CD4-positive, alpha-beta T cell (primary cell): ENCODE results near the gene RSPH10B. TPM values are rescaled to one million over a fixed set of nuclear protein-coding genes. Genes with fewer than 3 reads are reported as not detected.
"Not testable (repeated sequence)": the region's sequence is repeated elsewhere in the genome, so short reads cannot be mapped to it uniquely, and the experiment has no call there.

Source experiments
- ATAC-seq: fragments of 200-7000 bp; cut with Tn5 transposase; one replicate; pipeline ENCODE4 v1.10.0; 2022; ENCODE audit warnings: mild to moderate bottlenecking; ENCODE audit not compliant: poor library complexity
- CTCF ChIA-PET: fragments of 350-600 bp; sonication (Branson Sonifier 250); formaldehyde crosslinking; loops from one replicate; lab custom pipeline; 2021; ENCODE audit warnings: antibody characterized with exemption, inconsistent platforms; lab: Charles Lee
- POLR2A ChIA-PET: fragments of 350-600 bp; sonication (Branson Sonifier 250); formaldehyde crosslinking; loops from one replicate; lab custom pipeline; 2021; ENCODE audit warnings: antibody characterized with exemption, inconsistent platforms; lab: Charles Lee
- DNase-seq, 14 experiments: peaks; one replicate each; pipeline ENCODE4 v3.0.0-alpha.2; 2013 to 2020; ENCODE audit warnings: mixed read lengths in 2 of 14
- H3K27ac ChIP-seq, 2 donors: one replicate each; pipeline versions ENCODE4 v1.5.1 to v1.7.0; 2013; ENCODE audit warnings: low read length in 2 of 2, low read depth in 1 of 2, mild to moderate bottlenecking in 1 of 2
- H3K27me3 ChIP-seq, 2 experiments: 1 replicate in 1 of 2; 2 replicates in 1 of 2; pipeline versions ENCODE4 v1.6.1 to v1.7.0; 2013; ENCODE audit warnings: low read length in 2 of 2, control low read depth in 1 of 2, mild to moderate bottlenecking in 1 of 2, moderate library complexity in 1 of 2; ENCODE audit not compliant: insufficient read depth in 2 of 2, control insufficient read depth in 1 of 2
- H3K36me3 ChIP-seq: one replicate; pipeline ENCODE4 v1.6.1; 2013; ENCODE audit warnings: low read length, control low read depth; ENCODE audit not compliant: insufficient read depth
- H3K4me1 ChIP-seq: one replicate; pipeline ENCODE4 v1.6.1; 2013; ENCODE audit warnings: low read length, control low read depth; ENCODE audit not compliant: insufficient read depth
- H3K4me3 ChIP-seq: one replicate; pipeline ENCODE4 v1.5.1; 2013; ENCODE audit warnings: mild to moderate bottlenecking, low read length, moderate library complexity
- H3K9me3 ChIP-seq, 2 experiments: 1 replicate in 1 of 2; 2 replicates in 1 of 2; pipeline versions ENCODE4 v1.6.1 to v1.7.0; 2013; ENCODE audit warnings: low read length in 2 of 2, mild to moderate bottlenecking in 2 of 2, control low read depth in 1 of 2, moderate library complexity in 1 of 2; ENCODE audit not compliant: control insufficient read depth in 1 of 2, insufficient read depth in 1 of 2
- H3K27ac Mint-ChIP-seq: one replicate; pipeline ENCODE4 v1.8.0; 2020; ENCODE audit warnings: mixed read lengths
- H3K27me3 Mint-ChIP-seq: one replicate; pipeline ENCODE4 v1.8.0; 2021; ENCODE audit warnings: mixed read lengths
- H3K36me3 Mint-ChIP-seq: one replicate; pipeline ENCODE4 v1.8.0; 2021; ENCODE audit warnings: low read depth, mixed read lengths
- H3K4me1 Mint-ChIP-seq: one replicate; pipeline ENCODE4 v1.8.0; 2021; ENCODE audit warnings: low read depth, mixed read lengths
- H3K4me3 Mint-ChIP-seq: one replicate; pipeline ENCODE4 v1.8.0; 2020; ENCODE audit warnings: mild to moderate bottlenecking, mixed read lengths
- H3K9me3 Mint-ChIP-seq: one replicate; pipeline ENCODE4 v1.8.0; 2020; ENCODE audit warnings: mixed read lengths
- intact Hi-C, 2 experiments: fragments of 100-400 bp; cut with DNase I in 1 of 2; cut with micrococcal nuclease in 1 of 2; formaldehyde crosslinking; loops; one replicate each; pipeline versions ENCODE4 v1.15.1 to v1.9.0; 2023 to 2025; cut with DNase I, micrococcal nuclease
- total RNA-seq, 174 experiments: library from RNA in 2 of 174; stranded (reverse) in 2 of 174; gene quantifications; one replicate each; pipeline ENCODE4 v1.2.3 and lab custom pipeline; 2021 to 2026
- TF ChIP-seq, protein P1 (sequence below): fragments of 200-600 bp; IDR thresholded peaks from one replicate; pipeline ENCODE4 v1.8.0; 2022; ENCODE audit warnings: antibody characterized with exemption, mild to moderate bottlenecking

The RSPH10B gene
- total RNA-seq, 2 experiments from 2014 or later = not detected

DNA sequence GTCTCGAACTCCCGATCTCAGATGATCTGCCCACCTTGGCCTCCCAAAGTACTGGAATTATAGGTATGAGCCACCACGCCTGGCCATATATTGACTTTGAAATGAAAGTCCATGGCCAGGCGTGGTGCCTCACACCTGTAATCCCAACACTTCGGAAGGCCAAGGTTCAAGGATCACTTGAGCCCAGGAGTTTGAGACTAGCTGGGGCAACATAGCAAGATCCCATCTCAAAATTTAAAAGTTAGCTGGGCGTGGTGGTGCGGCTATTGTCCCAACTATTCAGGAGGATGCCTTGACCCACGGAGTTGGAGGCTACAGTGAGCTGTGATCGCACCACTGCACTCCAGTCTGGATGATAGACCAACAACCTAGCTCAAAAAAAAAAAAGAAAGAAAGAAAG, 78.0 kb downstream of the RSPH10B start:
- H3K9me3 Mint-ChIP-seq = no peaks in the 10 kb centered on the region
- no peak overlapping the region for H3K27ac ChIP-seq
- H3K4me3 Mint-ChIP-seq = no peak overlapping the region
- no peaks in the 10 kb centered on the region for H3K36me3 Mint-ChIP-seq
- H3K27me3 ChIP-seq = no peaks in the 10 kb centered on the region
- TF ChIP-seq, protein P1, sequence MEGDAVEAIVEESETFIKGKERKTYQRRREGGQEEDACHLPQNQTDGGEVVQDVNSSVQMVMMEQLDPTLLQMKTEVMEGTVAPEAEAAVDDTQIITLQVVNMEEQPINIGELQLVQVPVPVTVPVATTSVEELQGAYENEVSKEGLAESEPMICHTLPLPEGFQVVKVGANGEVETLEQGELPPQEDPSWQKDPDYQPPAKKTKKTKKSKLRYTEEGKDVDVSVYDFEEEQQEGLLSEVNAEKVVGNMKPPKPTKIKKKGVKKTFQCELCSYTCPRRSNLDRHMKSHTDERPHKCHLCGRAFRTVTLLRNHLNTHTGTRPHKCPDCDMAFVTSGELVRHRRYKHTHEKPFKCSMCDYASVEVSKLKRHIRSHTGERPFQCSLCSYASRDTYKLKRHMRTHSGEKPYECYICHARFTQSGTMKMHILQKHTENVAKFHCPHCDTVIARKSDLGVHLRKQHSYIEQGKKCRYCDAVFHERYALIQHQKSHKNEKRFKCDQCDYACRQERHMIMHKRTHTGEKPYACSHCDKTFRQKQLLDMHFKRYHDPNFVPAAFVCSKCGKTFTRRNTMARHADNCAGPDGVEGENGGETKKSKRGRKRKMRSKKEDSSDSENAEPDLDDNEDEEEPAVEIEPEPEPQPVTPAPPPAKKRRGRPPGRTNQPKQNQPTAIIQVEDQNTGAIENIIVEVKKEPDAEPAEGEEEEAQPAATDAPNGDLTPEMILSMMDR = no peak
- intact Hi-C loops = no loop called here
- H3K4me1 ChIP-seq = no peaks in the 10 kb centered on the region
- ChIA-PET POLR2A (no interaction called here), CTCF (no interaction called here)
- H3K27ac Mint-ChIP-seq = no peak overlapping the region
- H3K4me1 Mint-ChIP-seq = no peaks in the 10 kb centered on the region
- no peaks in the 10 kb centered on the region for H3K36me3 ChIP-seq
- no peak for DNase-seq
- H3K4me3 ChIP-seq = no peak overlapping the region
- no peaks in the 10 kb centered on the region for H3K9me3 ChIP-seq
- ATAC-seq = no peak
- no peaks in the 10 kb centered on the region for H3K27me3 Mint-ChIP-seq

DNA sequence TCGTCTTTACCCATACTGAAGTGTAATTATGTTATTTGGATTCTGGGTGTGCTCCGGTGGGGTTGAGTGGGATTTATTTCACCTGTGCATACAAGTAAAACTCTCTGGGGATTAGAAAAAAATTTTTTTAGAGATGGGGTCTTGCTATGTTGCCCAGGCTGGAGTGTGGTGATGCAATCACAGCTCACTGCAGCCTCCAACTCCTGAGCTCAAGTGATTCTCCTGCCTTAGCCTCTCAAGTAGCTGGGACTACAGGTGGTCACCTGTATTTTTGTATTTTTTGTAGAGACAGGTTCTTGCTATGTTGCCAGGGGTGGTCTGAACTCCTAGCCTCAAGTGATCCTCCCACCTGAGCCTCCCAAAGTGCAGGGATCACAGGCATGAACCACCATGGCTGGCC, 80.2 kb downstream of the RSPH10B start:
- H3K9me3 Mint-ChIP-seq, H3K9me3 ChIP-seq, H3K27me3 ChIP-seq, CTCF ChIA-PET, H3K4me3 Mint-ChIP-seq, DNase-seq, H3K4me1 ChIP-seq, H3K4me3 ChIP-seq, H3K27me3 Mint-ChIP-seq, H3K4me1 Mint-ChIP-seq, H3K27ac ChIP-seq, intact Hi-C loops, POLR2A ChIA-PET, ATAC-seq, H3K27ac Mint-ChIP-seq, H3K36me3 Mint-ChIP-seq, H3K36me3 ChIP-seq: not testable (repeated sequence)

DNA sequence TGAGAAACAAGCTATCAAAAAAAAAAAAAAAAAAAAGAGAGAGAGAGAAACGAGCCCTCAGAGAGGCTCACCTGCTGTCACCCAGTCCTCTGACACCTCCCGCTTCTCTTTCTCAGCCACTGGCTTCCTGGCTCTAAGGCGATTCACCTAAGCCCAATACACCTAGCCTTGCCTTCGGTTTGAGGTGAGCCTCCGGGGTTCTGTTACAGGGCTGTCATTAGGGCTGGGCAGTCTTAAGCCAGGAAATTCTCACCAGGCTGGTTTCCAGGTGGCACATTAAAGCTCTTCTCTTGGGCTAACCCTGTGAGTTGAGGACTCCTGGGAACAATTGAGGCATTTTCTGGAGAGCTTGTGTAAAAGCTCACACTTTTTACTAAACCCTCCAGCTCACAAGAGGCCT, 82.5 kb downstream of the RSPH10B start:
- H3K4me3 ChIP-seq, ATAC-seq, H3K27ac ChIP-seq, H3K9me3 Mint-ChIP-seq, H3K9me3 ChIP-seq, H3K4me1 ChIP-seq, H3K4me3 Mint-ChIP-seq, POLR2A ChIA-PET, H3K27me3 Mint-ChIP-seq, intact Hi-C loops, H3K27ac Mint-ChIP-seq, CTCF ChIA-PET, H3K27me3 ChIP-seq, H3K4me1 Mint-ChIP-seq, H3K36me3 ChIP-seq, DNase-seq: not testable (repeated sequence)
- H3K36me3 Mint-ChIP-seq = peaks cover 22% of the 10 kb centered on the region

DNA sequence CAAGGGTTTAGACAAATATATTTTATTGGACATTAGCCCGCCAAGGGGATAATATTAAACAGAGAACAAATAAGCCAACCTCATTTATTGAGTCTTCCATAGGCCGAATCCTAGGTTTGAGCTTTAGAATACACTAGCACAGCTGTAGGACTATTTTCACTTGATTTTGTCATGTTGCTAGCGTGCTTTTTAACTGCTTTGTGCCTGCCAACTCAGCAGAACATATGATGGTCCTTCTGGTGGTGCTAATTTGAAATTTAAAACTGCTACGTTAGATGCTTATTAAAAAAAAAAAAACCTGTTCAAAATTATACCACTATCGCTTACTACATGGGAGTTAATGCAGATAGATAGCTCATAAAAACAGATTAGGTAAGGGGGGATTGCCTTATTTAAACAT, 86.1 kb downstream of the RSPH10B start:
- H3K4me1 ChIP-seq, CTCF ChIA-PET, H3K4me3 Mint-ChIP-seq, H3K27me3 Mint-ChIP-seq, POLR2A ChIA-PET, intact Hi-C loops, H3K27ac ChIP-seq, H3K27me3 ChIP-seq, H3K4me3 ChIP-seq, H3K27ac Mint-ChIP-seq, H3K9me3 ChIP-seq, H3K36me3 ChIP-seq, ATAC-seq, H3K4me1 Mint-ChIP-seq, DNase-seq, H3K9me3 Mint-ChIP-seq: not testable (repeated sequence)
- H3K36me3 Mint-ChIP-seq = peaks cover 22% of the 10 kb centered on the region

DNA sequence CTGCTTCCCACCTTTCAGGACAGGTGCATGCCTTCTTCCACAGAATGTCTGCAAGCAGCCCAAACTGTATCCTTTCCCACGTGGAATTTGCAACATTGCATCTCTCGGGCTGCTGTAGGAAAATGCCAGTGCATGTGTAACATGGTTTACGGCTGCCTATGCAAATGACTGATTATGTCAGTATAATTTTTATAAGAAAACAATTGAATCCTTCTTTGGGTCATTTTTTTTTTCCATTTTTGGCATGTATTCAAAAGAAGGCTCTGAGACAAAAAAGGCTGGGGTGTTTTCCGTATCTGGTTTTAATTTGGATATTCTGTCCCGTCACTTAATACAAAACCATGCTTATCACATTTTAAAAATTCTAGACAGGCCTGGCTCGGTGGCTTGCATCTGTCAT, 90.4 kb downstream of the RSPH10B start:
- H3K9me3 Mint-ChIP-seq, H3K4me3 Mint-ChIP-seq, H3K4me3 ChIP-seq, H3K9me3 ChIP-seq, CTCF ChIA-PET, H3K27ac Mint-ChIP-seq, ATAC-seq, H3K4me1 Mint-ChIP-seq, intact Hi-C loops, DNase-seq, H3K27me3 ChIP-seq, H3K36me3 ChIP-seq, H3K4me1 ChIP-seq, H3K27me3 Mint-ChIP-seq, H3K27ac ChIP-seq: not testable (repeated sequence)
- POLR2A ChIA-PET = interaction anchor here (0.7 kb wide), 1 partner anchor 355 kb away, joined by 3 read pairs; no protein-coding TSS in a partner anchor
- peaks cover 14% of the 10 kb centered on the region for H3K36me3 Mint-ChIP-seq

DNA sequence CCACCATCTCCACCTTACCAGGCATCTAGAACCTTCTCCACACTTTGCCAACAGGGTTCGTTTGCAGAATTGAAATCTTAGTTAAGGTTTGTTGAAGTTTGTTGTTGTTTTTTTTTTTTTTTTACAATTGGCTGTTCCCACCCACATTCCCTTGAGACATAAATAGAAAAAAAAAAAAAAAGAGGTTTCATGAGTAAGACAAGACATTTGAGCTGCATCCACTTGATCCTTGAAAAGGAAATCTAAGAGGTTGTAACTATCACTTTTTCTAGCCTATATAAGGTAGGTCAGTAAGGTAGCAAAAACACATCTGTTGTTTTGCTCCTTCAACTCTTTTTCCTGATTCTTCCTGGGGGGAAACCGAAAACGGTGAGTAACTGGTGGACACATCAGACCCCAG, 90.9 kb downstream of the RSPH10B start:
- DNase-seq, H3K27me3 ChIP-seq, H3K9me3 Mint-ChIP-seq, H3K4me3 ChIP-seq, H3K27me3 Mint-ChIP-seq, intact Hi-C loops, H3K4me1 Mint-ChIP-seq, H3K27ac ChIP-seq, H3K4me1 ChIP-seq, CTCF ChIA-PET, H3K36me3 ChIP-seq, ATAC-seq, H3K27ac Mint-ChIP-seq, H3K9me3 ChIP-seq, H3K4me3 Mint-ChIP-seq: not testable (repeated sequence)
- peaks cover 11% of the 10 kb centered on the region for H3K36me3 Mint-ChIP-seq
- POLR2A ChIA-PET = interaction anchor here (0.7 kb wide), 1 partner anchor 356 kb away, joined by 3 read pairs; no protein-coding TSS in a partner anchor
